HEK293 (cell line): Measurements from ENCODE around the gene TEF.

Experiments
- CTCF ChIP-seq: fragments of 450-650 bp; formaldehyde crosslinking; IDR thresholded peaks from 2 replicates; pipeline ENCODE4 v1.5.1; 2016; ENCODE audit warnings: missing biosample characterization, missing genetic modification characterization
- ELK4 ChIP-seq: IDR thresholded peaks from 2 replicates; pipeline ENCODE4 v1.6.1; 2011; ENCODE audit warnings: mild to moderate bottlenecking, low read depth, low read length, borderline replicate concordance
- GLIS1 ChIP-seq: fragments of 450-650 bp; formaldehyde crosslinking; IDR thresholded peaks from 2 replicates; pipeline ENCODE4 v1.5.1; 2016; ENCODE audit warnings: missing biosample characterization, missing genetic modification characterization
- INSM2 ChIP-seq: fragments of 450-650 bp; formaldehyde crosslinking; IDR thresholded peaks from 2 replicates; pipeline ENCODE4 v1.5.1; 2016; ENCODE audit warnings: missing biosample characterization, missing genetic modification characterization
- KLF8 ChIP-seq: fragments of 450-650 bp; formaldehyde crosslinking; IDR thresholded peaks from 2 replicates; pipeline ENCODE4 v1.5.1; 2016; ENCODE audit warnings: missing biosample characterization, missing genetic modification characterization
- OSR2 ChIP-seq: fragments of 450-650 bp; formaldehyde crosslinking; IDR thresholded peaks from 2 replicates; pipeline ENCODE4 v1.5.1; 2016; ENCODE audit warnings: missing biosample characterization, missing genetic modification characterization
- PATZ1 ChIP-seq: fragments of 450-650 bp; formaldehyde crosslinking; IDR thresholded peaks from 2 replicates; pipeline ENCODE4 v1.5.1; 2016; ENCODE audit warnings: missing biosample characterization, missing genetic modification characterization
- PRDM4 ChIP-seq: fragments of 450-650 bp; formaldehyde crosslinking; IDR thresholded peaks from 2 replicates; pipeline ENCODE4 v1.5.1; 2017; ENCODE audit warnings: missing biosample characterization, missing genetic modification characterization
- RBAK ChIP-seq: fragments of 450-650 bp; formaldehyde crosslinking; IDR thresholded peaks from 2 replicates; pipeline ENCODE4 v1.5.1; 2016; ENCODE audit warnings: missing biosample characterization, missing genetic modification characterization
- SALL2 ChIP-seq: fragments of 450-650 bp; formaldehyde crosslinking; IDR thresholded peaks from 2 replicates; pipeline ENCODE4 v1.5.0; 2017; ENCODE audit warnings: missing biosample characterization, mild to moderate bottlenecking, missing genetic modification characterization, borderline replicate concordance
- SCRT2 ChIP-seq: fragments of 450-650 bp; formaldehyde crosslinking; IDR thresholded peaks from 2 replicates; pipeline ENCODE4 v1.5.1; 2016; ENCODE audit warnings: missing biosample characterization, missing genetic modification characterization
- SP2 ChIP-seq: fragments of 450-650 bp; formaldehyde crosslinking; IDR thresholded peaks from 2 replicates; pipeline ENCODE4 v1.5.1; 2016; ENCODE audit warnings: missing biosample characterization, missing genetic modification characterization
- ZBTB44 ChIP-seq: fragments of 450-650 bp; IDR thresholded peaks from 2 replicates; pipeline ENCODE4 v1.5.1; 2018; ENCODE audit warnings: missing biosample characterization, mild to moderate bottlenecking, missing genetic modification characterization
- ZNF133 ChIP-seq: fragments of 450-650 bp; formaldehyde crosslinking; IDR thresholded peaks from 2 replicates; pipeline ENCODE4 v1.5.1; 2016; ENCODE audit warnings: missing biosample characterization, missing genetic modification characterization
- ZNF202 ChIP-seq: fragments of 450-650 bp; formaldehyde crosslinking; IDR thresholded peaks from 2 replicates; pipeline ENCODE4 v1.5.1; 2016; ENCODE audit warnings: missing biosample characterization, missing genetic modification characterization, borderline replicate concordance
- ZNF223 ChIP-seq: fragments of 450-650 bp; formaldehyde crosslinking; IDR thresholded peaks from 2 replicates; pipeline ENCODE4 v1.5.1; 2016; ENCODE audit warnings: missing biosample characterization, missing genetic modification characterization
- ZNF23 ChIP-seq: fragments of 450-650 bp; formaldehyde crosslinking; IDR thresholded peaks from 2 replicates; pipeline ENCODE4 v1.5.1; 2016; ENCODE audit warnings: missing biosample characterization, missing genetic modification characterization, borderline replicate concordance
- ZNF24 ChIP-seq: fragments of 450-650 bp; formaldehyde crosslinking; IDR thresholded peaks from 2 replicates; pipeline ENCODE4 v1.5.1; 2016; ENCODE audit warnings: missing biosample characterization, missing genetic modification characterization
- ZNF248 ChIP-seq: fragments of 450-650 bp; formaldehyde crosslinking; IDR thresholded peaks from 2 replicates; pipeline ENCODE4 v1.5.1; 2017; ENCODE audit warnings: missing biosample characterization, missing genetic modification characterization
- ZNF266 ChIP-seq: fragments of 450-650 bp; formaldehyde crosslinking; IDR thresholded peaks from 2 replicates; pipeline ENCODE4 v1.5.1; 2016; ENCODE audit warnings: missing biosample characterization, missing genetic modification characterization, low read depth
- ZNF324 ChIP-seq: fragments of 450-650 bp; formaldehyde crosslinking; IDR thresholded peaks from 2 replicates; pipeline ENCODE4 v1.5.1; 2016; ENCODE audit warnings: missing biosample characterization, missing genetic modification characterization
- ZNF398 ChIP-seq: fragments of 450-650 bp; formaldehyde crosslinking; IDR thresholded peaks from 2 replicates; pipeline ENCODE4 v1.5.1; 2017; ENCODE audit warnings: missing biosample characterization, missing genetic modification characterization
- ZNF529 ChIP-seq: fragments of 450-650 bp; formaldehyde crosslinking; IDR thresholded peaks from 2 replicates; pipeline ENCODE4 v1.5.1; 2017; ENCODE audit warnings: missing genetic modification characterization, missing biosample characterization; ENCODE audit not compliant: insufficient replicate concordance
- ZNF571 ChIP-seq: fragments of 450-650 bp; formaldehyde crosslinking; IDR thresholded peaks from 2 replicates; pipeline ENCODE4 v1.5.0; 2017; ENCODE audit warnings: missing biosample characterization, missing genetic modification characterization
- ZNF610 ChIP-seq: fragments of 450-650 bp; formaldehyde crosslinking; IDR thresholded peaks from 2 replicates; pipeline ENCODE4 v1.5.1; 2016; ENCODE audit warnings: missing biosample characterization, missing genetic modification characterization, borderline replicate concordance
- ZNF626 ChIP-seq: fragments of 450-650 bp; sonication (Bioruptor Pico); formaldehyde crosslinking; IDR thresholded peaks from 2 replicates; pipeline ENCODE4 v1.5.1; 2018; ENCODE audit warnings: missing biosample characterization, missing genetic modification characterization, inconsistent platforms
- ZNF701 ChIP-seq: fragments of 450-650 bp; formaldehyde crosslinking; IDR thresholded peaks from 2 replicates; pipeline ENCODE4 v1.5.1; 2016; ENCODE audit warnings: missing biosample characterization, missing genetic modification characterization
- ZNF747 ChIP-seq: fragments of 450-650 bp; formaldehyde crosslinking; IDR thresholded peaks from 2 replicates; pipeline ENCODE4 v1.5.1; 2016; ENCODE audit warnings: missing biosample characterization, missing genetic modification characterization

TEF gene

GRCh38 chr22:41448189-41448808, 66.6 kb downstream of the TEF start (continued):
- TF ChIP-seq ZNF24 (peak; percentile 84; the same call in 1 of the 2 replicates), INSM2 (tag by site-specific recombination) (peak; percentile 89), KLF8 (tag by site-specific recombination) (peak; percentile 99), ZNF324 (peak; percentile 91), SP2 (tag by site-specific recombination) (peak; percentile 95), CTCF (0 out of 2 replicates have a peak, but pooled peaks have one; percentile 14), SALL2 (tag by site-specific recombination) (no peak), ZNF529 (no peak), ZBTB44 (tag by site-specific recombination) (peak; percentile 84), ZNF266 (tag by site-specific recombination) (no peak), ZNF610 (tag by site-specific recombination) (peak; percentile 91), ZNF398 (peak; percentile 99), ZNF626 (tag by site-specific recombination) (no peak), ZNF747 (tag by site-specific recombination) (no peak), GLIS1 (tag by site-specific recombination) (peak; percentile 93), ZNF248 (tag by site-specific recombination) (no peak), ZNF23 (tag by site-specific recombination) (no peak), RBAK (tag by site-specific recombination) (no peak), ZNF133 (tag by site-specific recombination) (0 out of 2 replicates have a peak, but pooled peaks have one; percentile 23), ZNF223 (tag by site-specific recombination) (no peak), ELK4 (no peak), OSR2 (tag by site-specific recombination) (no peak; the same call in 1 of the 2 replicates), SCRT2 (tag by site-specific recombination) (no peak), ZNF701 (tag by site-specific recombination) (no peak), ZNF571 (tag by site-specific recombination) (no peak), PRDM4 (tag by site-specific recombination) (peak; percentile 69), PATZ1 (tag by site-specific recombination) (peak; percentile 100), ZNF202 (tag by site-specific recombination) (no peak)
